ENCODE measurements around the gene KNSTRN. TPM values are rescaled to one million over a fixed set of nuclear protein-coding genes. Genes with fewer than 3 reads are reported as not detected.

KNSTRN gene
- total and polyA plus RNA-seq, 2 of the 8 experiments (the other 6 are each of a cell fraction or from before 2014, with no cell fraction given): 25.1 to 79.4 TPM

- TF ChIP-seq CTCF (IDR thresholded peaks at IDR 0.05; ENCODE audit: control extremely low read depth in 1 of 3, insufficient read depth in 1 of 3, low read depth in 1 of 3, low read length in 3 of 3) (no peak), CEBPB (IDR thresholded peaks at IDR 0.05; ENCODE audit: low read depth, low read length) (no peak), KDM4A (IDR thresholded peaks at IDR 0.05; ENCODE audit: low read depth, low read length, severe bottlenecking) (no peak), MAX (IDR thresholded peaks at IDR 0.05) (no peak), SP2 (IDR thresholded peaks at IDR 0.05; ENCODE audit: low read length) (no peak), HDAC2 (IDR thresholded peaks at IDR 0.05; ENCODE audit: borderline replicate concordance in 1 of 2, low read depth in 2 of 2, low read length in 2 of 2) (no peak), RNF2 (IDR thresholded peaks at IDR 0.05; ENCODE audit: borderline replicate concordance, low read depth, low read length, missing control alignments, poor library complexity, severe bottlenecking) (no peak), SP1 (IDR thresholded peaks at IDR 0.05; ENCODE audit: low read depth, low read length) (no peak), BRCA1 (IDR thresholded peaks at IDR 0.05; ENCODE audit: low read depth, low read length) (no peak)
Measured at GRCh38 chr15:40379374-40379773, 3.1 kb upstream of the KNSTRN start (continued).

Data from H1 (cell line).